ENCODE measurements around the gene LAPTM4A.

GRCh38 chr2:20064421-20064820, 13.0 kb upstream of the LAPTM4A start:
- no peak for TF ChIP-seq CTCF (optimal IDR thresholded peaks at IDR 0.05 in 1 of 3, IDR thresholded peaks at IDR 0.05 in 1 of 3, conservative IDR thresholded peaks at IDR 0.05 in 1 of 3; ENCODE audit: extremely low read depth in 1 of 3, insufficient read depth in 2 of 3, low read length in 3 of 3)
- TF ChIP-seq EZH2 (IDR thresholded peaks at IDR 0.05; ENCODE audit: low read length) = no peak

All from keratinocyte (primary cell).